ENCODE results near the gene TACR1. TPM values are rescaled to one million over a fixed set of nuclear protein-coding genes. Genes with fewer than 3 reads are reported as not detected.
"Not testable (repeated sequence)": the region's sequence is repeated elsewhere in the genome, so short reads cannot be mapped to it uniquely, and the experiment has no call there.

Gene TACR1, protein sequence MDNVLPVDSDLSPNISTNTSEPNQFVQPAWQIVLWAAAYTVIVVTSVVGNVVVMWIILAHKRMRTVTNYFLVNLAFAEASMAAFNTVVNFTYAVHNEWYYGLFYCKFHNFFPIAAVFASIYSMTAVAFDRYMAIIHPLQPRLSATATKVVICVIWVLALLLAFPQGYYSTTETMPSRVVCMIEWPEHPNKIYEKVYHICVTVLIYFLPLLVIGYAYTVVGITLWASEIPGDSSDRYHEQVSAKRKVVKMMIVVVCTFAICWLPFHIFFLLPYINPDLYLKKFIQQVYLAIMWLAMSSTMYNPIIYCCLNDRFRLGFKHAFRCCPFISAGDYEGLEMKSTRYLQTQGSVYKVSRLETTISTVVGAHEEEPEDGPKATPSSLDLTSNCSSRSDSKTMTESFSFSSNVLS
- total RNA-seq, result not detected in 2 replicates

DNA sequence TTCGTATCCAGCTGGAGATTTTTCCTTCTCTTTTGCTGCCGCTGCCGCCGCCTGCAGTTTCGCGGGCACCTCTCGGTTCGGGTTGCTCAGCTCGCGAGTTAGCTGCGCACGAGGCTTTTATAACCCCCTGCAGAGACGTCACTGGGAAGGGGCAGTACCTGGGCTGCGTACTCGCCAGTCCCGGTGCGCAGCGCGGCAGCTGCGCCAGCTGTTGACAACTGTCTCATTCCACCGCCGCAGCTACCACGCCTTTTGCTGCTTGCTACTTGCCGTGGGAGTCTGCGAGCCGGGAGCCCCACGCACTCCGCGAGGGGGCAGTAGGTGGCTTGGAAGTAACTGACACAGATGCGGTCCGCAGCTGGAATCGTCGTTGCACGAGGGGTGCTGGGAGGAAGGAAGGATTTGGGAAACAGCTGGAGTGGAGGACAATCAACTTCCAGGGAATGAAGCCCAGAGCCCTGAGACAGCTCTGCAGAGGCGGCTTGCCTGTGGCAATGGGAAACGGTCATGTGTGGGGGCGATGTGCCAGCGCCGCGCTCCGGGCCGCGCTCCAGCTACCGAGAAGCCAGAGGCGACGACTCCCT lies at the start of gene TACR1:
TACR1 (minus strand) TSS at position 93 of the 584 bp plus-strand sequence. CDS start 586 bp downstream, outside the sequence.
- peak; percentile 53 to 63 for DNase-seq (ENCODE audit: low read depth in 2 of 2)

DNA sequence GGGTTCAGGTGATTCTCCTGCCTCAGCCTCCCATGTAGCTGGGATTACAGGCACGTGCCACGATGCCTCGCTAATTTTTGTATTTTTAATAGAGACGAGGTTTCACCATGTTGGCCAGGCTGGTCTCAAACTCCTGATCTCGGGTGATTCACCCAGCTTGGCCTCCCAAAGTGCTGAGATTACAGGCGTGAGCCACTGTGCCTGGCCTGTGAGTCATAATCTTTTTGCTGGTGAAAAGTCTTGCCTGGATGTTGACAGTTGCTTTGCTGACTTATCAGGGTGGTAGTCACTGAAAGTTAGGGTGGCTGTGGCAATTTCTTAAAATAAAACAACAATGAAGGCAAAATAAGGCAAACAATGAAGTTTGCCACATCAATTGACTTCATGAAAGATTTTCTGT lies 49.3 kb upstream of the TACR1 start:
- peak in 1 of 2 donors; percentile 13 for DNase-seq (ENCODE audit: low read depth in 2 of 2)

DNA sequence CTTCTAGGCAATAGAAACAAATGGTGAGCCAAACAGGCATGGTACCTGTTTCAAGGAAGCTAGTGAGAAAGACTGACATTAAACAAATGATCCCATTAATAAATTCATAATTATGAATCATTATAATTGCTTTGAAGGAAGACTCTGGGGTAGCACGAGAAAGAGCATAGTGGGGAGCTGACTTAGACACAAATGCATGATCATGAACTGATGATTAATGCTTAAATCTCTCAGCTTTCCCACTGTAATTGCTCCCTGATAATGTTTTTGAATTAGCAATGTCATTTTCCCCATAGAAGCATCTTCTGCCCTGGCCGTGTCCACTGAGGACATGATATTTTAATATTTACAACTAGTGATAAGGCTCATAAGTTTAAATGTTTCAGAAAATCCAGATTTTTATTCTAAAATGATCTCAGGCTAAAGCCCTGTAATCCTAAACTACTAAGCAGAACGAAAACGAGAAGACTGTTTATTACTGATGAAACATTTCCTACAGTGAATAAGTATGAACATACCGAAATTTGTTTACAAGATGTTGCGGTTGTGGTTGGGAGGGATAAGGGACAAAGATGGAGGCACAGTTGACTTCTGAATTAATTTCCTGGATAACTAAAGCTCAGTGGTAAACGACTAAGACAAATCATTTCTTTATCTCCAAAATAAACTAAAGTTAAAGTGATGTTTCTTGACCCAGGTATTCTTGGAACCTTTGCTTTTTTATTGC lies 47.3 kb upstream of the TACR1 start:
- no peak for DNase-seq (ENCODE audit: low read depth in 2 of 2)

DNA sequence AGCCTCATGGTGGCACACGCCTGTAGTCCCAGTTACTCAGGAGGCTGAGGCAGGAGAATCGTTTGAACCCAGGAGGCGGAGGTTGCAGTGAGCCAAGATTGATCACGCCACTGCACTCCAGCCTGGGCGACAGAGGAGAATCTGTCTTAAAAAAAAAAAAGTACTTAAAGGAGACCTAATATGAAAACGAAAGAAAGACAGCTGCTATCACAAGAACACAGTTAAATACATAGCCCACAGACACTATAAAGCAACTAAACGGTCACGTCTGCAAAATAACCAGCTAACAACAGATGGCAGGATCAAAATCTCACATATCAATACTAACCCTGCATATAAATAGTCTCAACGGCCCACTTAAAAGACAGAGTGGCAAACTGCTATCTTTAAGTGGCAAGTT lies 43.9 kb upstream of the TACR1 start:
- DNase-seq (ENCODE audit: low read depth in 2 of 2), result no peak

DNA sequence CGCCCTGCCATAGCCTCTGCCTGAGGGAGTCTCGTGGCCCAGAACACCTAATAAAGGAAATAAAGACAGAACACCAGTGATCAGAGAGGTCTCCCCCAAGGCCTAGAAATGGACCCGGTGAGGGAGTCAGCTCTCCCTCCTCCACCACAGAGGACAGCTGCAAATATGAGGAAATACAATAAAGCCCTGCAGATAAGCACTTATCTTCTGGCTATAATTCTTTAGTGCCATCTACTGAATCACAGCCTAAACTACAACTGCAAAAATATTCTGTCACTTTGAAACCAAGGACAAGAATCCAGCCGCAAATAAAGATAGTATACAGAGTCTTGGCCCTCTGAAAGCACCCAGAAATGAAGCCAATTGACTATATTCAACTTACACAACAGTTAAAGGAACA lies 42.4 kb upstream of the TACR1 start:
- DNase-seq (ENCODE audit: low read depth in 2 of 2), result peak; percentile 7 to 32

DNA sequence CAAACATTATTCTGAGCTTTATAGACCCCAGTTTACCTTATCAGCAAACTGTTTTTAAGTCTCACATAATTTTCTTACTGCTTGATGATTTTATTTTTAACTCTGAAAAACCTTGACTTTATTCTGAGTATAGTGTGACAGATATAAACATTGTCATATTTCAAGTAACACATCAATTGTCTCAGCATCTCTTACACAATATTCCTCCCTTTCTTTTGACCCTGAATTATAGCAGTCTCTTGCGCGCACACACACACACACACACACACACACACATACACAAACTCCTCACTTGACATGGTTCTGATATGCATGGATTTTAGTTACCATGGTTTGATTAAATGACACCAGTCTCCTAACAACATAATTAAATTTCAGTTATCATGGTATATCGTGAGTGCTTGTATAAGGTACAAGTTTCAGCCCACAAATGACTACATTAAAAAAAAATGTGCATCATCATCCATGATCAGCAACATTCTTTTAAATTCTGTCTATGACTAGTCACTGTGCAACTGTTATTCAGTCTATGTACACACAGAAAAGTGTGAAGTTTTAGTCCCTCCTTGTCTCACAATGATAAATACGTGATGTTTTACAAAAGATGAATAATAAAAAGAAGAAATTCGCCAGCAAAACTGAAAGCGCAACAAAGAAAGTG lies 39.5 kb upstream of the TACR1 start:
- DNase-seq (ENCODE audit: low read depth in 2 of 2), result peak in 1 of 2 donors; percentile 31

DNA sequence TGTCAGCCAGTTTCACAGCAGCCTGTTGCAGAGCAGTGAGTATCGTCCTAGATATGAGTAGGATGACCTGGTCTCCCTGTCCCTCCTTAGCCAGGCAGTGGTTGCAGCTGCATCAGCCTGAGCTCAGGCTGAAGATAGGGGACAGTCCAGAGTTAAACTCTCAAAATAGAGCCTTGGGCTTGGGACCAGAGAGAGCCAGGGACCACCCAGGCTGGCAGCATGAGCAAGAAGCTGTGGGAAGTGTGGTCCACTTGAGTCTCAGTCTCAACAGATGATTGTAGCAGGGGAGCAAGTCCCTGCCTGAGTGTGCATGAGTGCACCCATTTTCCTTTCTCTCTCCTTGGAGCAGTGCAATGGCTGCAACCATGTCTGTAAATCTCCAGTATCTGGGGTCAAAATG lies 38.0 kb upstream of the TACR1 start:
- DNase-seq (ENCODE audit: low read depth in 2 of 2), result no peak

DNA sequence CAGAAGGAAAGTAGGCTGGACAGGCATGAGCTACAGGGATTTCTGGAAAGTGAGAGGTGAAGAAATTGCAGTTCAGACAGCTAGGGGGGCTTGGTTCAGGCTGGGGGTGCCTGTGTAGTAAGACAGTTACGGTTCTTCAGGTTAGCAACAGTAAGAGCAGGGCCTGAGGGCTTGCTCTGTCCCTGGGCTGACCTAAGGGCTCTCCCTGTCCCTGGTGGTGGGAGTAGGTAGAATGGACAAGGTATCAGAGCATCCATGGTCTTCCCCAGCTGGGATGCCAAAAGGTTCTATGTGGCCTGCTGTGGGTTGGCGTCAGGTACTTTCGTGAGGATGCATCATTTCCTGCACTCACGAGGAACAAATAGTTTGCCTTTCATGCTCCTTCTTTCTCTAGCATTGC lies 34.6 kb upstream of the TACR1 start:
- no peak for DNase-seq (ENCODE audit: low read depth in 2 of 2)

DNA sequence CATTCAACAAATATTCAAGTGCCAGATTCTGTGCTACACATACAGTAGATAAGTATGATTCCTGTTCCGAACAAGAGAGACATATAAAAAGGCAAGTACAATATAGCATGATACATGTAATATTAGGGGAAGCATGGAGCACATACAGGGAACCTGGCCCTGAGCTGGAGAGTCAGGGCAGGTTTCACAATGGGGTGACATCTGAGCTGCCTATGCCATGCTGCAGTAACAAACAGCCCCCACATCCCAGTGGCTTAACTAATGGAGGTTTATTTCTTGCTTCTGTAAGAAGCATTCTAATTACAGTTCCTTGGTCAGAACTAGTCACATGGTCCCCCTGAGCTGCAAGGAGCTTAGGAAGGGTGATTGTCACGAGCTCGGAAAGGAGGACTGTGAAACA lies 27.3 kb upstream of the TACR1 start:
- DNase-seq (ENCODE audit: low read depth in 2 of 2), result no peak

DNA sequence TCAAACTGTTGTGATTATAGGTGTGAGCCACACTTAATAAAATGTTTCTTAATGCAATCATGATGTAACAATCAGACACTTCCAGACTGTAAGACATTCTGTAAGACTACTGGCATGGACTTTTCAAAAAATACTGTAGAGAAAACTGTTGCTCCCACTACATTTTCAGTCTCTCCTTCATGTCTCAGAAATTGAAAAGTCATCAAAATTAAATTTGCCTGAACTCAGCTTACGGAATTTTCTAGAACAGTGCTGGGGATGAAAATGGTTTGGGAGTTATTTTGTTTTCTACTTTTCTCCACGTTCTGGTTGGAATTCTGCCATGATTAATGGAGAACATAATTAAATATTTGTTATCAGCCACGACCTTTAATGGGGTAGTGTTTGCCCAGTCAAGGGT lies 26.8 kb upstream of the TACR1 start:
- DNase-seq (ENCODE audit: low read depth in 2 of 2), result no peak

DNA sequence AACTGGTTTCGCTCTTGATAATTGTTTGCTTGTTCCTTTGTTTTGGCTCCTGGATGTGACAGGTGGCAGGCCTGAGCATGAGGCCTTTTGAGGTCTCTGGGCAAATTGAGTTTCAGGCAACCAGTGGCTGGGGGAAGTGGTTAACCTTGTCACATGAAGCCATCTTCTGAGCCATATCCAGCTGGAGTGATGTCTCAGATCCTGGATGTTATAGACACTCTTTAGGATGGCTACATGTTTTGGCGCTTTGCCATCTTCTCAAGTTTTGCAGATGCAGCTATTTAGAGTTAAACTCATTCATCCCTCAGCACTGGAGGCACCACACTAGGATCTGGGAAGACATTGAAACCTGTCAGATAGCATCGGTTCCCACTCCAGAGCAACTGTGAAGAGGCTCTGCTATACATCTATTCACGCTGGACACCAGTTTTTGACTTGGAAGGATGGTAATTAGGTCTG lies 25.3 kb upstream of the TACR1 start:
- no peak for DNase-seq (ENCODE audit: low read depth in 2 of 2)

DNA sequence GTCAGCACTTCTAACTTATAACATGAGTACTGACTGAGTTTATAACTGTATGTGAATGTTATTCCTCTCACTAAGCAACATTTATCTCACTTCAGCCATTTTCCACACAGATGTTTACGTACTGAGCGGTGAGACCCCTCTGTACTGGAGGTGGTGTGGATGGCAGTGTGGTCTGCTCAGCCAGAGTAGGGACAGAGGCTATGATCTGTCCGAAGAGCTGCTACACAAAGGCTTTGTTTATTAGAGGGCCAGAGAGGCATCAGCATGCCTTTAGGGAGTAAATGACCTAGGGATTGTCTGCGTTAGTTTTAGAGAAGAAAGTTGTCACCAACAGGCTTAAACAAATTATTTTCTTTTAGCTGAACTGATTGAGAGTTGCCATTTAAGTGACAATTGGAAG lies 23.2 kb upstream of the TACR1 start:
- DNase-seq (ENCODE audit: low read depth in 2 of 2), result no peak

DNA sequence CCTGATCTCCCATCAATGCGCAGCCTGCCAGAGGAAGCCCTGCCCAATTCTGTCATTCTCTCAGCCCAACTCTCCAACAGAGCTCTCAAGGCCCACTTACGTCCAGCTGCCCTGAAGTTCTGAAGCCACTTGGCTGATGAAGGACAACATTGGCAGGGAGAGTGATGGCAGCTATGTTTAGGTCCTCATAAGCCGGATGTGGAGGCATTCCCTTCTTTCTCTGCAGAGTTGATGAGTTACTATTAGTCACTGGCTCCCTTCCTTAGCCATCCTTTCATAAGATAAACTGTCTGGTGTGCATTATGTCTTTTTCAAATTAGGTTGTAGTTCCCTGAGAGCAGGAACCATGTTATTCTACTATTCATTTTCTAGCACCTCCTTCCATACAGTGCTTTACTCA lies 22.5 kb upstream of the TACR1 start:
- DNase-seq (ENCODE audit: low read depth in 2 of 2), result peak in 1 of 2 donors; percentile 63

DNA sequence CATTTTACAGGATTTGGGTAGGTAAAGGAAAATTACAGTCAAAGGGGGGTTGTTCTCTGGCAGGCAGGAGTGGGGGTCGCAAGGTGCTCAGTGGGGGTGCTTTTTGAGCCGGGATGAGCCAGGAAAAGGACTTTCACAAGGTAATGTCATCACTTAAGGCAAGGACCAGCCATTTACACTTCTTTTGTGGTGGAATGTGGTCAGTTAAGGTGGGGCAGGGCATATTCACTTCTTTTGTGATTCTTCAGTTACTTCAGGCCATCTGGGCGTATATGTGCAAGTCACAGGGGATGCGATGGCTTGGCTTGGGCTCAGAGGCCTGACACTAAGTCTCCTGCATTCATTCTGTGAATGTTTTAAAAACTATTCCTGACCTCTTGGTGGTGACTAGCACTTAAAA lies 19.9 kb upstream of the TACR1 start:
- DNase-seq (ENCODE audit: low read depth in 2 of 2), result not testable (repeated sequence)

DNA sequence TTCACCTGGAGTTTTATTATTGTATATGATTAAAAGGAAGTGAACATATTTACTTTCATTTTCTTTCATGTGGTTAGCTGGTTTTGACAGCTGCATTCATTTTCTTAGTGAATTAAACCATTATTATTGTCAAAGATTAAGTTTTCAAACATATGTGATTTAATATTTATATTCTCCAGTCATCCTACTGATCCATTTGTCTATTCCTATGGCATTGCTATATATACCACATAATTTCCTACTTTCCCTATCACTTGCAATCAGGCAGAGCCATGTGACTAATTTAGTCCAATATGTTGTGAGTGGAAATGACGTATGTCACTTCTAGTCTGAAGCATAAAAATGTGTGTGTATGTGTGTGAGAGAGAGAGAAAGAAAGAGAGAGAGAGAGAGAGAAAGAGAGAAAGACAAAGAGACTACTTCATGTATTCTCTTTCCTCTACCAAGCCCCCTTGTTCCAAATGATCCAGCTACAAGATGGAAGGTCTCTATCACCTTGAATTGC lies 12.0 kb upstream of the TACR1 start:
- DNase-seq (ENCODE audit: low read depth in 2 of 2), result no peak

DNA sequence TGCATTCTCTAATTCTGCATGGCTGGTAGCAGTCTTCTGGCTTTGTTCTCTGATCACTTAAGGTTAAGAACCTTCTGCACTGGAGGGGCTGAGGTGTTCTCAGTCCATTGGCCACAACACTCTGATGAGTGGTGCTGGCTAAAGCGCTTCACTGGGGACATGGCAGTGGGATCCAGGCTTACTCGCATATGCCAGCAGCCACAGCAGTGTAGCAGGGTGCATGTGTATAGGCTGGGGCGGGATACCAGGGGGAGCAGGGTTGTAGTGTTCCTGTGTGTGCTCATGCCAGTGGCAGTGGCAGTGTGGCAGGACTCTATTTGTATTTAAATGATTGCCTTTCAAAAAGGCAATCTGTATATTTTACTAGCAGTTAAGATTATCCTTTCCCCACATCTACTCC lies 11.1 kb upstream of the TACR1 start:
- no peak for DNase-seq (ENCODE audit: low read depth in 2 of 2)

DNA sequence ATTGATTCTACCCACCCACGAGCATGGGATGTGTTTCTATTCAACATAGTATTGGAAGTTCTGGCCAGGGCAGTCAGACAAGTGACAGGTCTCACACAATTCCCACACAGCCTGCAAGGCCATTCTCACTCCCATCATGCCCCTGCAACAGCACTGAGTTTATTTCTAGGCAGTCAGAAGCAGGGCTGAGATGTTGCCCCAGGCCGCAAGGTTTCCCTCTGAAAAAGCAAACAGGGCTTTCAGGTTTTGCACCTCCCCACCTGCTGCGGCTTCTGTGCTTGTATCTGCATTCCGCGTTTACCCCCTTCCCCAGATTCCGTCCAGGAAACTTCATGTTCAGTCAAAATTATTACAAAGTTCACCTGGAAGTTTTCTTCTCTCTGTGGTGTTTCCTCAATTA lies 9.4 kb upstream of the TACR1 start:
- no peak for DNase-seq (ENCODE audit: low read depth in 2 of 2)

DNA sequence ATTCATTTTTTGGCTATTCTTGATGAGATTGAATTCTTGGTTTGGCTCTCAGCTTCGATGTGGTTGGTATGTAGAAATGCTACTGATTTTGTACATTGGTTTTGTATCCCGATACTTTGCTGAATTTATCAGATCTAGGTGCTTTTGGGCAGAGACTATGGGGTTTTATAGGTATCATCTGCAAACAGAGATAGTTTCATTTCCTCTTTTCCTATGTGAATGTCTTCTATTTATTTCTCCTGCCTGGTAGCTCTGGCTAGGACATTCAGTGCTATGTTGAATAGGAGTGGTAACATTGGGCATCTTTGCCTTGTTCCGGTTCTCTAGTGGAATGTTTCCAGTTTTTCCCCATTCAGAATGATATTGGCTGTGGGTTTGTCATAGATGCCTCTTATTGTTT lies 5.5 kb upstream of the TACR1 start:
- DNase-seq (ENCODE audit: low read depth in 2 of 2), result no peak

DNA sequence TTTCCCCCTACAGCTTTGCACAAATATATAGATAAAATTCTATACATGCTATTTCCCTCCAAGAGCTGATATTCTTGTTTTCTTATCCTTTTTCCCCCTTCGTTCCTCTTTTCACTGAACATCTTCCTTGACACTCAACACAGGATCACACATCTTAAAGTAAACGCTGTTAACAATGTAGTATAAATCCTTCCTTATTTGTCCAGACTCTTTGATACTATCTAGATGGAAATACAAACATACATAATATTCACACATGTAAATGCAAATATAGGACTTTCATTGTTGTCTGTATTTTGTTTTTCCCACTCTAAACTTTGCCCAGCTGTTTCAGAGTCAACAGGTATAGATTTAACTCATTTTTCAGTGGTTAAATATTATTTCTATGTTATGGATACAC lies 3.0 kb upstream of the TACR1 start:
- DNase-seq (ENCODE audit: low read depth in 2 of 2), result no peak

DNA sequence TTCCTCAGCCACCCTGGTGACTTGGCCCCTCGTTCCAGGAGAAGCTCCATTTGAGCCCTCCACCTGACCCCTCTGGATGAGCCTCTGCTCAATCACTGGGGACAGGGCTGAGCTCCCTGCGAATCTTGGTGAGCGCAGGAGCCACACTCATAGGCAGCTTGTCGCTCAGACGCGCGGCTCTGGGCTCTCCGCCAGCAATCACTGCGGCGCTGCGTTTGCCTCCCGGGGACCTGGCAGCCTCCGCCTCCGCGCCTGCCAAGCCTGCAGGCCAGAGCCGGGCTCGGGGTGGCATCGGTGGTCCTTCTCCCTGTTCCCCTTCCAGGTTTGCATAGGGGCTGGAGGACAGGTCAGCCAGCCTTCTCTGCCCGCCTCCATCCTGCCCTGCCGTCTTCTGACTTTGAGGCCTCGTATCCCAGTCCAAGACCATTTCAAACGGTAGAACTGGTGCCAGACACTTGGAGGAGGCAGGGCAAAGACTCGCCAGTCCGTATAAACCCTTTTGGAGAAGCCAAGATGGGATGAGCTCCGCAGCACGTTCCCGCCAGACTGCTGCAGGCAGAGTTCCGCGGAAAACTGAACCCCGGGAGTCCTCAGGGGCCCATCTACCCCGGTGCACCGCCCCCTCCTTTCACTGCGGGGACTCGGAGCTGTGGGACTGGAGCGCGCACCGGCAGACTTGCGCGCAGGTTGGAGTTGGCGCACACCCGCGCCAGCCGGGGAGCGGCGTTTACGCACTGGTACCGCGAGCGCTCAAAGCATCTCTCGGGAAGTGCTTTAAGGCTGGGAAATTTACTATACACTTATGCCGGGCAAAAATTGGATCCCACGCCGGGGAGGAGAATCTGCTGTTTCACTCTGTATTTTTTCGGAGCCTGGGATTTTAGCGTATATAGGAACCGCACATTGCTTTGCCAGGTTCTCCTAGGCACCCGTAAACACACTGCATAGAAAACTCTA lies 1.1 kb upstream of the TACR1 start:
- DNase-seq (ENCODE audit: low read depth in 2 of 2), result peak; percentile 13 to 21
